GM12878 (cell line): ENCODE data around the gene EED. TPM values are rescaled to one million over a fixed set of nuclear protein-coding genes. Genes with fewer than 3 reads are reported as not detected.
A peak's percentile ranks its signal among the peaks of the same experiment; 100 is the strongest.

ENCODE experiments used
- BHLHE40 ChIP-seq, 2 experiments: fragments of 450-650 bp in 1 of 2; IDR thresholded peaks; 2 replicates each; pipeline ENCODE4 v1.6.1; 2011 to 2017; ENCODE audit warnings: low read depth in 2 of 2, borderline replicate concordance in 1 of 2, improper control_type of control experiment in 1 of 2, low read length in 1 of 2, mild to moderate bottlenecking in 1 of 2
- BRCA1 ChIP-seq: IDR thresholded peaks from 2 replicates; pipeline ENCODE4 v1.6.1; 2011; ENCODE audit warnings: low read depth, low read length, improper control_type of control experiment
- ETV6 ChIP-seq, 2 experiments: fragments of 450-650 bp in 1 of 2; IDR thresholded peaks in 1 of 2; conservative IDR thresholded peaks in 1 of 2; 2 replicates each; pipeline ENCODE4 v1.6.1; 2014; ENCODE audit warnings: antibody characterized with exemption in 1 of 2, borderline replicate concordance in 1 of 2, low read depth in 1 of 2, mild to moderate bottlenecking in 1 of 2, moderate library complexity in 1 of 2
- IKZF2 ChIP-seq, 2 experiments: fragments of 450-650 bp; IDR thresholded peaks; 2 replicates each; pipeline ENCODE4 v1.6.1; 2017; ENCODE audit warnings: mild to moderate bottlenecking in 2 of 2, moderate library complexity in 2 of 2
- IRF4 ChIP-seq: IDR thresholded peaks from 2 replicates; pipeline ENCODE4 v1.6.1; 2011; ENCODE audit warnings: low read depth, low read length
- JUNB ChIP-seq: IDR thresholded peaks from 2 replicates; pipeline ENCODE4 v1.6.1; 2016; ENCODE audit warnings: antibody characterized with exemption, mild to moderate bottlenecking
- KLF5 ChIP-seq: fragments of 450-650 bp; IDR thresholded peaks from 2 replicates; pipeline ENCODE4 v1.6.1; 2014; ENCODE audit warnings: mild to moderate bottlenecking; ENCODE audit not compliant: partially characterized antibody
- MXI1 ChIP-seq: fragments of 150-350 bp; IDR thresholded peaks from 2 replicates; pipeline ENCODE4 v1.6.1; 2011; ENCODE audit warnings: low read depth, mild to moderate bottlenecking, inconsistent platforms, low read length, improper control_type of control experiment
- MYB ChIP-seq: fragments of 150-350 bp; IDR thresholded peaks from 2 replicates; pipeline ENCODE4 v1.6.1; 2014; ENCODE audit warnings: mild to moderate bottlenecking, low read depth, low read length, borderline replicate concordance
- NFYB ChIP-seq: IDR thresholded peaks from 2 replicates; pipeline ENCODE4 v1.6.1; 2011; ENCODE audit warnings: low read depth, mild to moderate bottlenecking, low read length, improper control_type of control experiment, moderate library complexity; ENCODE audit not compliant: insufficient read depth
- RB1 ChIP-seq: fragments of 450-650 bp; formaldehyde crosslinking; IDR thresholded peaks from 2 replicates; pipeline ENCODE4 v1.6.1; 2017; ENCODE audit warnings: mild to moderate bottlenecking, borderline replicate concordance
- RBBP5 ChIP-seq: fragments of 200-600 bp; sonication (generic); conservative IDR thresholded peaks from 2 replicates; pipeline ENCODE4 v1.6.1; 2016
- SIX5 ChIP-seq: IDR thresholded peaks from 2 replicates; pipeline ENCODE4 v1.6.1; 2011; ENCODE audit warnings: mild to moderate bottlenecking, low read depth, low read length, moderate library complexity; ENCODE audit not compliant: severe bottlenecking
- SRF ChIP-seq, 2 experiments: IDR thresholded peaks; 2 replicates each; pipeline ENCODE4 v1.6.1; 2011; ENCODE audit warnings: low read depth in 2 of 2, low read length in 2 of 2, mild to moderate bottlenecking in 1 of 2, moderate library complexity in 1 of 2
- TARDBP ChIP-seq: IDR thresholded peaks from 2 replicates; pipeline ENCODE4 v1.6.1; 2016; ENCODE audit warnings: borderline replicate concordance
- TBL1XR1 ChIP-seq: IDR thresholded peaks from 2 replicates; pipeline ENCODE4 v1.6.1; 2012; ENCODE audit warnings: low read depth, low read length, improper control_type of control experiment
- ZBED1 ChIP-seq: IDR thresholded peaks from 2 replicates; pipeline ENCODE4 v1.6.1; 2016; ENCODE audit warnings: borderline replicate concordance
- polyA plus RNA-seq, 11 experiments: library from polyadenylated mRNA; depleted of rRNA in 4 of 11; unstranded in 6 of 11; stranded (reverse) in 5 of 11; fragments of >200 nt; fragmentation: Nextera tagmentation in 4 of 11; fragmentation: Illumina TruSeq in 1 of 11; extraction: Ambion mirVana in 4 of 11; extraction: Trizol in 1 of 11; gene quantifications; 1 replicate in 1 of 11; 2 replicates in 10 of 11; pipeline versions ENCODE4 v1.2.1 to v1.2.3, GENCODE V29; 2011 to 2016; ENCODE audit warnings: inconsistent platforms in 2 of 11, missing spikeins in 2 of 11, low read depth in 1 of 11
- total RNA-seq, 4 experiments: library from RNA; depleted of rRNA in 3 of 4; stranded (reverse); fragments of >200 nt in 3 of 4; fragmentation: Illumina TruSeq in 1 of 4; extraction: Trizol in 1 of 4; gene quantifications; 2 replicates each; pipeline versions ENCODE4 v1.2.1 to v1.2.3, GENCODE V29; 2013 to 2021
- TF ChIP-seq, protein P1 (sequence below): fragments of 450-650 bp; IDR thresholded peaks from 2 replicates; pipeline ENCODE4 v1.6.1; 2016; ENCODE audit warnings: mild to moderate bottlenecking
- TF ChIP-seq, protein P2 (sequence below): fragments of 450-650 bp; IDR thresholded peaks from 2 replicates; pipeline ENCODE4 v1.6.1; 2017; ENCODE audit warnings: mild to moderate bottlenecking, moderate library complexity
- TF ChIP-seq, protein P3 (sequence below): fragments of 450-650 bp; formaldehyde crosslinking; IDR thresholded peaks from 2 replicates; pipeline ENCODE4 v1.4.0; 2022; ENCODE audit warnings: mild to moderate bottlenecking, moderate library complexity

The EED gene
- total and polyA plus RNA-seq, 10 of the 15 experiments (the other 5 are each of a cell fraction or from before 2014, with no cell fraction given): 41.5 to 140 (median 72.2) TPM

DNA sequence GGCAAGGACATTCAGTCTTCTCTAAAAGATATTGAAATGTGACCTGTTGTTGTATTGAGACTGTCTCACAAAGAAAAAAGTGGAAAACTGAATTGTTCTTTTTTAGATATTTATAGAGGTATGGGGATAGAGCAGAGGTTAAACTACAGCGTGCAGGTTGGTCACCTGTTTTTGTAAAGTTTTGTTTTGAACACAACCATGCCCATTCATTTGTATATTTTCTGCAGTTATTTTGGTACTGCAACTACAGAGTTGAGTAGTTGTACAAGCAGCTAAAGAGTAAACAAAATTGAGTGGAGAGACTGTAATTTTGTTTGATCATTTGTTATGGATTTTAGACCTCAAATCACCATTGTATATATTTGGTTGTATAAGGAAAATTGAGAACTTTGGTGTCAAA lies 11.3 kb downstream of the EED start (continued):
- TF ChIP-seq, protein P1, sequence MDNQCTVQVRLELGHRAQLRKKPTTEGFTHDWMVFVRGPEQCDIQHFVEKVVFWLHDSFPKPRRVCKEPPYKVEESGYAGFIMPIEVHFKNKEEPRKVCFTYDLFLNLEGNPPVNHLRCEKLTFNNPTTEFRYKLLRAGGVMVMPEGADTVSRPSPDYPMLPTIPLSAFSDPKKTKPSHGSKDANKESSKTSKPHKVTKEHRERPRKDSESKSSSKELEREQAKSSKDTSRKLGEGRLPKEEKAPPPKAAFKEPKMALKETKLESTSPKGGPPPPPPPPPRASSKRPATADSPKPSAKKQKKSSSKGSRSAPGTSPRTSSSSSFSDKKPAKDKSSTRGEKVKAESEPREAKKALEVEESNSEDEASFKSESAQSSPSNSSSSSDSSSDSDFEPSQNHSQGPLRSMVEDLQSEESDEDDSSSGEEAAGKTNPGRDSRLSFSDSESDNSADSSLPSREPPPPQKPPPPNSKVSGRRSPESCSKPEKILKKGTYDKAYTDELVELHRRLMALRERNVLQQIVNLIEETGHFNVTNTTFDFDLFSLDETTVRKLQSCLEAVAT: no peak
- TF ChIP-seq MXI1: no peak
- TF ChIP-seq, protein P2, sequence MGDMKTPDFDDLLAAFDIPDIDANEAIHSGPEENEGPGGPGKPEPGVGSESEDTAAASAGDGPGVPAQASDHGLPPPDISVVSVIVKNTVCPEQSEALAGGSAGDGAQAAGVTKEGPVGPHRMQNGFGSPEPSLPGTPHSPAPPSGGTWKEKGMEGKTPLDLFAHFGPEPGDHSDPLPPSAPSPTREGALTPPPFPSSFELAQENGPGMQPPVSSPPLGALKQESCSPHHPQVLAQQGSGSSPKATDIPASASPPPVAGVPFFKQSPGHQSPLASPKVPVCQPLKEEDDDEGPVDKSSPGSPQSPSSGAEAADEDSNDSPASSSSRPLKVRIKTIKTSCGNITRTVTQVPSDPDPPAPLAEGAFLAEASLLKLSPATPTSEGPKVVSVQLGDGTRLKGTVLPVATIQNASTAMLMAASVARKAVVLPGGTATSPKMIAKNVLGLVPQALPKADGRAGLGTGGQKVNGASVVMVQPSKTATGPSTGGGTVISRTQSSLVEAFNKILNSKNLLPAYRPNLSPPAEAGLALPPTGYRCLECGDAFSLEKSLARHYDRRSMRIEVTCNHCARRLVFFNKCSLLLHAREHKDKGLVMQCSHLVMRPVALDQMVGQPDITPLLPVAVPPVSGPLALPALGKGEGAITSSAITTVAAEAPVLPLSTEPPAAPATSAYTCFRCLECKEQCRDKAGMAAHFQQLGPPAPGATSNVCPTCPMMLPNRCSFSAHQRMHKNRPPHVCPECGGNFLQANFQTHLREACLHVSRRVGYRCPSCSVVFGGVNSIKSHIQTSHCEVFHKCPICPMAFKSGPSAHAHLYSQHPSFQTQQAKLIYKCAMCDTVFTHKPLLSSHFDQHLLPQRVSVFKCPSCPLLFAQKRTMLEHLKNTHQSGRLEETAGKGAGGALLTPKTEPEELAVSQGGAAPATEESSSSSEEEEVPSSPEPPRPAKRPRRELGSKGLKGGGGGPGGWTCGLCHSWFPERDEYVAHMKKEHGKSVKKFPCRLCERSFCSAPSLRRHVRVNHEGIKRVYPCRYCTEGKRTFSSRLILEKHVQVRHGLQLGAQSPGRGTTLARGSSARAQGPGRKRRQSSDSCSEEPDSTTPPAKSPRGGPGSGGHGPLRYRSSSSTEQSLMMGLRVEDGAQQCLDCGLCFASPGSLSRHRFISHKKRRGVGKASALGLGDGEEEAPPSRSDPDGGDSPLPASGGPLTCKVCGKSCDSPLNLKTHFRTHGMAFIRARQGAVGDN: 0 out of 2 replicates have a peak, but pooled peaks have one; percentile 18
- peak; percentile 40; the same call in 1 of the 2 replicates for TF ChIP-seq ZBED1
- TF ChIP-seq SRF (IDR thresholded peaks at IDR 0.05; ENCODE audit: low read depth in 2 of 2, low read length in 2 of 2): 0 out of 4 replicates have a peak, but pooled peaks of 1 of the 2 experiments have one; percentile 21
- peak; percentile 96 for TF ChIP-seq JUNB
- TF ChIP-seq TBL1XR1: peak; percentile 64; the same call in 1 of the 2 replicates
- no peak for TF ChIP-seq RB1
- peak in 1 of 2 experiments; percentile 53; a peak in 1 of 4 replicates for TF ChIP-seq BHLHE40 (IDR thresholded peaks at IDR 0.05; ENCODE audit: borderline replicate concordance in 1 of 2, low read depth in 2 of 2, low read length in 1 of 2)
- no peak for TF ChIP-seq TARDBP
- TF ChIP-seq RBBP5: no peak
- TF ChIP-seq IKZF2 (IDR thresholded peaks at IDR 0.05): peak in 1 of 2 experiments; percentile 46; a peak in 2 of 4 replicates
- no peak for TF ChIP-seq MYB
- no peak for TF ChIP-seq SIX5
- TF ChIP-seq KLF5: no peak
- TF ChIP-seq NFYB: no peak
- TF ChIP-seq IRF4: peak; percentile 95
- TF ChIP-seq, protein P3, sequence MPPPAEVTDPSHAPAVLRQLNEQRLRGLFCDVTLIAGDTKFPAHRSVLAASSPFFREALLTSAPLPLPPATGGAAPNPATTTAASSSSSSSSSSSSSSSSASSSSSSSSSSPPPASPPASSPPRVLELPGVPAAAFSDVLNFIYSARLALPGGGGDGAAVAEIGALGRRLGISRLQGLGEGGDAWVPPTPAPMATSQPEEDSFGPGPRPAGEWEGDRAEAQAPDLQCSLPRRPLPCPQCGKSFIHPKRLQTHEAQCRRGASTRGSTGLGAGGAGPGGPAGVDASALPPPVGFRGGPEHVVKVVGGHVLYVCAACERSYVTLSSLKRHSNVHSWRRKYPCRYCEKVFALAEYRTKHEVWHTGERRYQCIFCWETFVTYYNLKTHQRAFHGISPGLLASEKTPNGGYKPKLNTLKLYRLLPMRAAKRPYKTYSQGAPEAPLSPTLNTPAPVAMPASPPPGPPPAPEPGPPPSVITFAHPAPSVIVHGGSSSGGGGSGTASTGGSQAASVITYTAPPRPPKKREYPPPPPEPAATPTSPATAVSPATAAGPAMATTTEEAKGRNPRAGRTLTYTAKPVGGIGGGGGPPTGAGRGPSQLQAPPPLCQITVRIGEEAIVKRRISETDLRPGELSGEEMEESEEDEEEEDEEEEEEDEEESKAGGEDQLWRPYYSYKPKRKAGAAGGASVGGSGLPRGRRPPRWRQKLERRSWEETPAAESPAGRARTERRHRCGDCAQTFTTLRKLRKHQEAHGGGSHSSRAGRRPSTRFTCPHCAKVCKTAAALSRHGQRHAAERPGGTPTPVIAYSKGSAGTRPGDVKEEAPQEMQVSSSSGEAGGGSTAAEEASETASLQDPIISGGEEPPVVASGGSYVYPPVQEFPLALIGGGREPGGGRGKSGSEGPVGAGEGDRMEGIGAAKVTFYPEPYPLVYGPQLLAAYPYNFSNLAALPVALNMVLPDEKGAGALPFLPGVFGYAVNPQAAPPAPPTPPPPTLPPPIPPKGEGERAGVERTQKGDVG (CRISPR knock-in tag): no peak
- no peak for TF ChIP-seq BRCA1
- 0 out of 4 replicates have a peak, but pooled peaks of 1 of the 2 experiments have one; percentile 14 for TF ChIP-seq ETV6 (conservative IDR thresholded peaks at IDR 0.05 in 1 of 2, IDR thresholded peaks at IDR 0.05 in 1 of 2; ENCODE audit: borderline replicate concordance in 1 of 2, low read depth in 1 of 2)
